GM12878 (cell line): ENCODE data around the gene COL9A1.

Experiments
- BCLAF1 ChIP-seq: fragments of 450-650 bp; IDR thresholded peaks from 2 replicates; pipeline ENCODE4 v1.6.1; 2017; ENCODE audit warnings: antibody characterized with exemption, mild to moderate bottlenecking, moderate library complexity
- BRCA1 ChIP-seq: IDR thresholded peaks from 2 replicates; pipeline ENCODE4 v1.6.1; 2011; ENCODE audit warnings: low read depth, low read length, improper control_type of control experiment
- CEBPB ChIP-seq, 2 experiments: fragments of 150-350 bp in 1 of 2; IDR thresholded peaks; 2 replicates each; pipeline ENCODE4 v1.6.1; 2012 to 2014; ENCODE audit warnings: low read depth in 2 of 2, low read length in 2 of 2, borderline replicate concordance in 1 of 2, inconsistent platforms in 1 of 2
- EGR1 ChIP-seq, 2 experiments: IDR thresholded peaks; 1 replicate in 1 of 2; 2 replicates in 1 of 2; pipeline ENCODE4 v1.6.1; 2011 to 2012; ENCODE audit warnings: low read depth in 2 of 2, low read length in 2 of 2, borderline replicate concordance in 1 of 2, mild to moderate bottlenecking in 1 of 2, moderate library complexity in 1 of 2
- IKZF2 ChIP-seq, 2 experiments: fragments of 450-650 bp; IDR thresholded peaks; 2 replicates each; pipeline ENCODE4 v1.6.1; 2017; ENCODE audit warnings: mild to moderate bottlenecking in 2 of 2, moderate library complexity in 2 of 2
- MLLT1 ChIP-seq: fragments of 450-650 bp; IDR thresholded peaks from 2 replicates; pipeline ENCODE4 v1.6.1; 2016; ENCODE audit warnings: mild to moderate bottlenecking
- NFYB ChIP-seq: IDR thresholded peaks from 2 replicates; pipeline ENCODE4 v1.6.1; 2011; ENCODE audit warnings: low read depth, mild to moderate bottlenecking, low read length, improper control_type of control experiment, moderate library complexity; ENCODE audit not compliant: insufficient read depth
- POLR2A ChIP-seq: IDR thresholded peaks from 2 replicates; pipeline ENCODE4 v1.6.1; 2011; ENCODE audit warnings: low read depth, mild to moderate bottlenecking, low read length
- SPI1 ChIP-seq: IDR thresholded peaks from 2 replicates; pipeline ENCODE4 v1.6.1; 2011; ENCODE audit warnings: low read depth, mild to moderate bottlenecking, low read length, moderate library complexity, borderline replicate concordance; ENCODE audit not compliant: insufficient read depth
- TCF12 ChIP-seq: IDR thresholded peaks from 2 replicates; pipeline ENCODE4 v1.6.1; 2011; ENCODE audit warnings: low read depth, mild to moderate bottlenecking, low read length
- TF ChIP-seq, protein P1 (sequence below), 3 experiments: IDR thresholded peaks in 2 of 3; conservative IDR thresholded peaks in 1 of 3; 2 replicates each; pipeline ENCODE4 v1.5.1; 2011; ENCODE audit warnings: low read depth in 3 of 3, low read length in 3 of 3, mild to moderate bottlenecking in 3 of 3, control low read depth in 2 of 3, moderate library complexity in 2 of 3, inconsistent platforms in 1 of 3, mixed read lengths in 1 of 3; ENCODE audit not compliant: control insufficient read depth in 2 of 3, insufficient read depth in 1 of 3; ENCODE audit errors: extremely low read depth in 1 of 3

- TF ChIP-seq BRCA1 = no peak
- TF ChIP-seq MLLT1 = no peak
- no peak for TF ChIP-seq NFYB
- no peak for TF ChIP-seq SPI1
- no peak for TF ChIP-seq IKZF2 (IDR thresholded peaks at IDR 0.05)
- TF ChIP-seq CEBPB (IDR thresholded peaks at IDR 0.05; ENCODE audit: borderline replicate concordance in 1 of 2, low read depth in 2 of 2, low read length in 2 of 2) = no peak
- TF ChIP-seq, protein P1, sequence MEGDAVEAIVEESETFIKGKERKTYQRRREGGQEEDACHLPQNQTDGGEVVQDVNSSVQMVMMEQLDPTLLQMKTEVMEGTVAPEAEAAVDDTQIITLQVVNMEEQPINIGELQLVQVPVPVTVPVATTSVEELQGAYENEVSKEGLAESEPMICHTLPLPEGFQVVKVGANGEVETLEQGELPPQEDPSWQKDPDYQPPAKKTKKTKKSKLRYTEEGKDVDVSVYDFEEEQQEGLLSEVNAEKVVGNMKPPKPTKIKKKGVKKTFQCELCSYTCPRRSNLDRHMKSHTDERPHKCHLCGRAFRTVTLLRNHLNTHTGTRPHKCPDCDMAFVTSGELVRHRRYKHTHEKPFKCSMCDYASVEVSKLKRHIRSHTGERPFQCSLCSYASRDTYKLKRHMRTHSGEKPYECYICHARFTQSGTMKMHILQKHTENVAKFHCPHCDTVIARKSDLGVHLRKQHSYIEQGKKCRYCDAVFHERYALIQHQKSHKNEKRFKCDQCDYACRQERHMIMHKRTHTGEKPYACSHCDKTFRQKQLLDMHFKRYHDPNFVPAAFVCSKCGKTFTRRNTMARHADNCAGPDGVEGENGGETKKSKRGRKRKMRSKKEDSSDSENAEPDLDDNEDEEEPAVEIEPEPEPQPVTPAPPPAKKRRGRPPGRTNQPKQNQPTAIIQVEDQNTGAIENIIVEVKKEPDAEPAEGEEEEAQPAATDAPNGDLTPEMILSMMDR (IDR thresholded peaks at IDR 0.05 in 2 of 3, conservative IDR thresholded peaks at IDR 0.05 in 1 of 3; ENCODE audit: control insufficient read depth in 2 of 3, extremely low read depth in 1 of 3, insufficient read depth in 1 of 3, low read depth in 3 of 3, low read length in 3 of 3) = no peak
- TF ChIP-seq BCLAF1 = no peak
- TF ChIP-seq TCF12 = no peak
- no peak for TF ChIP-seq EGR1 (IDR thresholded peaks at IDR 0.05; ENCODE audit: borderline replicate concordance in 1 of 2, low read depth in 2 of 2, low read length in 2 of 2)
- no peak for TF ChIP-seq POLR2A
Measured at GRCh38 chr6:70285201-70285600, 17.7 kb downstream of the COL9A1 start.
